GM19438 (cell line): ENCODE data around the gene NUDT6.
"Not testable (repeated sequence)": the region's sequence is repeated elsewhere in the genome, so short reads cannot be mapped to it uniquely, and the experiment has no call there.

Source experiments
- ATAC-seq: cut with Tn5 transposase; IDR thresholded peaks from one replicate; pipeline ENCODE4 v1.9.1; 2021; ENCODE audit warnings: low read depth; ENCODE audit not compliant: unreplicated experiment

NUDT6 gene, protein sequence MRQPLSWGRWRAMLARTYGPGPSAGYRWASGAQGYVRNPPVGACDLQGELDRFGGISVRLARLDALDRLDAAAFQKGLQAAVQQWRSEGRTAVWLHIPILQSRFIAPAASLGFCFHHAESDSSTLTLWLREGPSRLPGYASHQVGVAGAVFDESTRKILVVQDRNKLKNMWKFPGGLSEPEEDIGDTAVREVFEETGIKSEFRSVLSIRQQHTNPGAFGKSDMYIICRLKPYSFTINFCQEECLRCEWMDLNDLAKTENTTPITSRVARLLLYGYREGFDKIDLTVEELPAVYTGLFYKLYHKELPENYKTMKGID

DNA sequence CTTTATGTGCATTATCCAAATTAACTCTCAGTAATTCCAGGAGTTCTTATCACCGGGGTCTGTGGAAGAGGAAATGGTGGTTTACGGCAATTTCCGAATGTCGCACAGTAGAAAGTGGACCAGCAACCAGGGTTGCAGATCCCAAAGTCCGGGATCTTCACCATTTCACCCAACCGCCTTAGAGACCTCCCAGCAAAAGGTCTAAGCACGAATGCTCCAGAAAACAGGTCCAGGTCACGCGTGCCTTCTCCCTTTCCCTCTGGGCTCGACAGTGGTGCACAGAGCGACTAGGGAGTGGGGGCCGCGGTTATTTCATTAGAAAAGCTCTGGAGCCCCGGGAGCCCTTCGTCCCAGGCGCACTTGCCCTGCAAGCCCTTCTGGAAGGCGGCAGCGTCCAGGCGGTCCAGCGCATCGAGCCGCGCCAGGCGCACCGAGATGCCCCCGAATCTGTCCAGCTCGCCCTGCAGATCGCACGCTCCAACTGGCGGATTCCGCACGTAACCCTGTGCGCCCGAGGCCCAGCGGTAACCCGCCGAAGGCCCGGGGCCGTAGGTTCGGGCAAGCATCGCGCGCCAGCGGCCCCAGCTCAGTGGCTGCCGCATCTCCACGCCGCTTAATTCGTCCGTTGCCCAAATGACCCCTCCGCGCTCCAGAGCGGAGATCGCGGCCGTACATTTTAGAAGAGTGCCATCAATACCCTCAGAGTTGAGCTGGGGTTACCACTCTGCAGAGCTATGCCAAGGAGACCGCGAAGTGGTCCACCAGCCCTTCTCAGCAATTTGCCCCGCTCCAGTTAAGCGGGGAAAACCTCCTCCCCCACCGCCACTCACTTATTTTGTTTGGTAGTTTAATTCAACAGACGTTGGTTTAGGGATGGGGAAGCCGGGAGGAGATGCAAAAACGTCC is at the start of gene NUDT6:
Gene NUDT6 (minus strand): TSS at position 627 of the 906 bp plus-strand sequence. CDS start 25 bp downstream, at position 602.
- peak; percentile 71 for ATAC-seq

DNA sequence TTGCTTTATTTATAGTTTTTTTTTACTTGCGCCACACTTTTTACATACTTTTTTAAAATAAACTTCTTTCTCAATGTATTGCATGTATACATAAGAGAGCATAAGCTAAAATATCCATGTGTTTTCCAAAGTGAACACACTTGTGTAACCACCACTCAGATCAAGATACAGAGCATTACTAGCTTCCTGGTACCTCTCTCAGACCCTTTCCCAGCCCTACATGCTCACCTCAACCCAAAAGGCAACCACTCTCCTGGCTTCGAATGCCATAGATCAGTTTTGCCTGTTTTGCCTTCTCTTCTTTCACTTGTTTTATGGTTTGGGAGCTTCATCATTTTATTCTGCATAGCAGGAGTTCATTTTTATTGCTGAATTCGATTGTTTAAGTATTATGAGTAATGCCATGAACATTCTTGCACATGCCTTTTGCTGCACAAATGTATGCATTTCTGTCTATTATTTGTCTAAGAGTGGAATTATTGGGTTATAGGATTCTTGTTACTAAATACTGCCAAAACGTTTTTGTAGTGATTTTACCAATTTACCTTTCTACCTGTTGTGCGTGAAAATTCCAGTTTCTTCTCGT is 45.9 kb upstream of the NUDT6 start:
- no peak for ATAC-seq

DNA sequence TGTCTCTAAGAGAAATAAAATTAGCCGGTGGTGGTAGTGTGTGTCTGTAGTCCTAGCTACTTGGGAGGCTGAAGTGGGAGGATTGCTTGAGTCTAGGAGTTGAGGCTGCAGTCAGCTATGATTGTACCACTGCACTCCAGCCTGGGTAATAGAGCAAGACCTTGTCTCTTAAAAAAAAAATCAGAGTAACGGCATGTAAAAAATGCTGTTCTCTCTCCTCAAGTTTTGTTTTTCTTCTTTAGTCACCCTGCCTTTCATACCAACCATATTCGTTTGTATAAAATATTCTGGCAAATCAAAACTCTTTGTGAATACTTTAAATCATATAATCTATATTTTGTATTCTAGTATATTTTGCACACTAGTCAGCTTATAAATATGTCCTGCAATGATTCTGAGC is 44.8 kb upstream of the NUDT6 start:
- no peak for ATAC-seq

DNA sequence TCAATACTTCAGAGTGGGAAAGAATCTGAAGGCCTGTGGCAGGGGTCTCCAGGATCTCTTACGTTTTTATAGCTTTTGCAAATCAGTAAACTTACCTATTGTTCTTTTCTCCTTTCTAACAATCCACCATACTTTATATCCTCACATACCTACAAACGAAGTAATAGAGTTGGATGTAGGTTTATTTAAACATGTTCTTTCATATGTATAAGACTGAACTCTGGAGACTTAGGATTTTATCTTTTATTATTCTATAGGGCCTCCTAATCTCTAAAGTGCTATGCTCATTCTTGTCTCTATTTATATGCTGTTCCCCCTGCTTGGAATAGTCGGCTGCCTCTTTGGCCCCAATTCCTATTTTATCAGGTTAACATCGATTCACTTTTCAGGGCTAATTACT is 43.8 kb upstream of the NUDT6 start:
- ATAC-seq, result no peak

DNA sequence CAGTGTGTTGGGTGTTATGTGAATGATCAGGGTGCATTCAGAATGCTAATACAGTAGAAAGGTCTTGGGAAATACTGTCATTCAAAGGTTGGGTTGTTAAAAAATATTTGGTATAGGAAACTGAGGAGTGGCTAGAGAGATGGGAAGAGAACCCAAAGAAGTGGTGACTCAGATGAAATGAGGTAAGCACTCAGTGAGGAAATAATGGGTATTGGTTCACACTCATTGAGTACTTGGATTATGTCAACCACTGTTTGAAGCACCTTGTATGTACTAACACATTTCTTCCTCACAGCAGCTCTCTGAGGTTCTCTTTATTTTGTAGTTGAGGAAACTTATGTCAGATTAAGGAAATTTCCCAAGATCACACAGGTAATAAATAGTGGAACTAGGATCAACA is 40.8 kb upstream of the NUDT6 start:
- ATAC-seq, result no peak

DNA sequence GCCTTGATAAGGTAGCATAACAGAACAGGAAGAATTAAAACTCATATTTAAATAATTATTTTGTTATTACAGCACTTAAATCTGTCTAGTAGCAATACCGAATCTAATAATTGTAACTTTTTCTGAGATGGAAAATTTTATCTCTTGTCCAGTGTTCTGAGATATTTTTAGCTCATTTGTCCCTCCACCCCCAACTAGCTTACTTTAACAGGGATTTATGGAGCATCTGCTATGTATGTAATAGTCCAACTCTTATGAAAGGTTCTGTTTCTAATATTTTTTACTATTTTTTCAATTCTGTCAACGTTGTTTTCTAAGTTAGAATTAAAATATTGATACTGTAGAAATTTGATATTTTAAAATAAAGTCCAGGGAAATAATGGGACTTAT is 38.2 kb upstream of the NUDT6 start:
- ATAC-seq, result no peak

DNA sequence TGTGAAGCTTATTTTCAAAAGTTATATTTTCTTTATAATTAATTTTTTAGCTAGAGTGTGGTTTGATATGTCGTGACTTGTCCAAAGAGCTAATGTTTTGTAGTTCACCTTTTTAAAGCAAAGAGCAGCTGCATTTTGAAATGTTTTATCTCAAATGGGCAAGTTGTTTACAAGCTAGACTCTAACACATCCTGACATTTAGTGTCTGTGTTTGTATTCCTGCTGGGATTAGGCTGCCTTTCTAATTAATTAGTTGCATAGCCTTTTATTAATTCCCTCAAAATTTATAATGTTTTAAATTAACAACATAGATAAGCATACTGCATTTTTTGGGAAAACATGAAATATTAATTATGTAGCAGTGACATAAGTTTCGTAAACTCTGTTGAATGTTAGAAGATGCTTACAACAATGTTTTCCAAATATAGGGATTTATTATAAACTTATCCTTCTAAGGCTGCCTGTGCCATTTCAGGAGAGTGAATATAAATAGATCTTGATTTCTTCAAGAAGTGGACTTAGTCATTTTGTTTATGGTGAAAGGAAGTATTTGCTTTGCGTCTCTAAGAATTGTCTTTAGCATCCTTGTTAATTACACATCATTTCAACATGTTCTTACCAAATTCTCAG is 37.7 kb upstream of the NUDT6 start:
- no peak for ATAC-seq

DNA sequence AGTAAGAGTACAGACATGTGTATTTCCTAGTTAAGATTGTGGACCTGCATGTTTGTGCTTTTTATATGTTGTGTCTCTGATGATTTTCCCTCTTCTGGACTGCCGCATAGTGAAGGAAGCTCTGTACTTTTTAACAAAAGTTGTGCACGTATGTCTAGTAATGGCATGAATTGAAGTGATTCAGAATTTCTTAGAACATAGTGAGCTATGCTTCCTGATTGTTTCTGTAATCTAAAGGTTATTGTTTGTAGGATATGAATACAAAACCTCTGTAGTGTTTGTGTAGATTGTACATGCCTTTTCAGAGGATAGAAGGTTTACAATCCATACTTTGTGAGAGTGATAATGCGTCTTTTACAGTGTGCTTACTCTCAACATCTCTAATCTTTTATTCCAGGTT is 37.0 kb upstream of the NUDT6 start:
- ATAC-seq, result no peak

DNA sequence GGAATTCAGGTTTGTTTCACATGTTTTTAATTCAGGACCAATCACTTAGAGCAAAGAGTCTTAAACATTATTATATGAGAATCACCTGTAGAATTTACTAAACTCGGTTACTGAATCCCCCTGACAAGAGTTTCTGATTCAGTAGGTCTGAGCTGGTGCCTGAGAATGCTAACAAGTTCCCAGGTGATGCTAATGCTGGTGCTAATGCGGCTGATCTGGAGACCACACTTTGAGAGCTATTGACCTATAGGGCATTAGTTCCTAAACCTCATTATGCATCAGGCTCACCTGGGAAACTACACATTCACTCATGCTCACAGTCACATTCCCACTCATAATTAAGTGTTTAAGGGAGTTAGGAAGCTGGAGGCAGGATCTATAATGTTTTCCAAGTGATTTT is 36.1 kb upstream of the NUDT6 start:
- no peak for ATAC-seq

DNA sequence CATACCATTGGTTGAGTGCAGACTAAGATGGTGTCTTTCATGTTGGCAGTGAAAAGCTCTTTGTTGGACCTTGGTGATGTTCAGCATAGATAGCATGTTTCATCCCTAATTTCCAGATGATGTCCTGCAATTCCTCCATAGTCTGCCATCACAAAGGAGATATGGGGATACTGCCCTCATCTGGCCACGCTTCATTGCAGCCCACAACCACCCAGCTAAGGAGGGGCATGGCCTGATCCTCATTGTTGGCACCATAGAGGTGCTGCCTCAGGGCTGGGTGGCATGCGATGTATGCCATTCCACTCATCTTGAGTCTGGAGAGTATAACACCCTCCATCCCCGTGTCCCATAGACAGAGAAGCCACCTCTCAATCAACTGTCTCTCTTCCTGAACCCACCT is 31.5 kb upstream of the NUDT6 start:
- ATAC-seq, result no peak

DNA sequence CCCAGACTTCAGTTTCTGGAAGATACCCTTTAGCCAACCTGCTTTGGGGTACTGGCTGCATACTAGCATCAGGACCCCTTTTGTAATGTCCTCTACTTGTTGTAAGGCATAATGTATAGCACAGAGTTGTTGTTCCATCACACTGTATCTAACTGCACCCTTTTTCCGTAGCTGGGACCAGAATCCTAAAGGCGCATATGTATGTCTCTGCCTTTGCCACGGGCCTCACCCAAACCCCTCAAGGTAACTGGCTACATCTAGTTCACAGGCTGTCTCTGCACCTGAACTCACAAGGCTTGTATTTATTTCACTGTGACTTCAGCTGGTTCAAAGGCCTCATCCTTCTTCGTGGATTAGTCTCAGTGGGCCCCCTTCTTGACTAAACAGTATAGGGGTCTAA is 29.6 kb upstream of the NUDT6 start:
- no peak for ATAC-seq

DNA sequence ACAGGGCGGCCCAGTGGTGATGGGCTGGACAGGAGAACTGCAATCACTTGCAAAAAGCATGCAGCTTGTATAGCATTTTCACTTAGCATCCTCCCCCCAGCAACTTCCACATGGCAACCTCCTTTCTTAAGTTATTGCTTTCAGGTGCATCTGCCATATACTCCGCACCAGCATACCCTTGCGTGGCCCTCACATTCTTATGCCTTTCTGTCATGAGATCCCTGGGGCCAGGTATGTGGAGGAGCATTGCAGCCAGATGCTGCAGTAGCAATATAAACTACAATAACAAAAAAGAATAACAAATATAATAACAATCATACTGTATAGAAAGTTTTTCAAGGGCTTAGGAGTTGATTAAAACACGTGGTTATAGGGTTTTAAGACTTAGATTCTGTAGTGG is 26.3 kb upstream of the NUDT6 start:
- no peak for ATAC-seq

DNA sequence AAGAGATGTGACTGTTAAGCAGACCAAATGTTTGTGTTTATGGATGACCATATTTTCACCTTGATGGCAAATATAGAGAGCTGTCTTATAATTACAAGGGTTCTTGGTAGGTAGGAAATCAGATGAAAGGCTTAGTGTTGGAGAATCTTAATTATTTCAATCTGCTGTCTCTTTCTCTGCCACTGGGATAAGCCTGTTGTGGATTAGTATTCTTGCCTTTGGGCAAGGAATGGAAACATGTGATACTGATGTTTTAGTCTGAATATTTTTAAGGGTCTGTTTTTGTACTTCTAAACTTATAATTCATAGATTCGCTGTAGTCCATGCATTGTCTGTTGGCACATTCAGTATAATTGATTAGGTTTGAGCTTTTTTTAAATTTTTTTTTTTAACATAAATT is 23.7 kb upstream of the NUDT6 start:
- ATAC-seq, result no peak

DNA sequence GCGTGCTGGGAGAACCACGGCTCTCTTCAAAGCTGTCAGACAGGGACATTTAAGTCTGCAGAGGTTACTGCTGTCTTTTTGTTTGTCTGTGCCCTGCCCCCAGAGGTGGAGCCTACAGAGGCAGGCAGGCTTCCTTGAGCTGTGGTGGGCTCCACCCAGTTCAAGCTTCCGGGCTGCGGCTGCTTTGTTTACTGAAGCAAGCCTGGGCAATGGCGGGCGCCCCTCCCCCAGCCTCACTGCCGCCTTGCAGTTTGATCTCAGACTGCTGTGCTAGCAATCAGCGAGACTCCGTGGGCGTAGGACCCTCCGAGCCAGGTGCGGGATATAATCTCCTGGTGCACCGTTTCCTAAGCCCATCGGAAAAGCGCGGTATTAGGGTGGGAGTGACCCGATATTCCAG is 22.7 kb upstream of the NUDT6 start:
- ATAC-seq, result not testable (repeated sequence)

DNA sequence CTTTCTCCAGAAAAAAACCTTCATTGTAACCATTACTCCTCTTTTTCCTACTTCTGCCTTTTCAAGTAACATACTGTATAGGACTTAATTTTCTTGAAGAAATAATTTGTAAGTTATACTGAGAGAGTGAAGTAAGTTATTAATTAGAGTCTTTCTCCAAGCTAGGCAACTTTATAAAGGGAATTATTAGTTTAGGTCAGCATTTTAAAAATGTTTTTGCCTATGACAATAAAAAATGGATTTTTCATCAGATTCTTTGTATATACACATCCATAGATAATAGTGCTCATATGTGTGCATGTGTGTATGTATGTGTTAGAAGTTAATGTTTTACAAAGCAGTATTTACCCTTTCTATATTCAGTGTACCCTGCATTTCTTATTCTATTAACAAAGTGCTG is 10.4 kb upstream of the NUDT6 start:
- no peak for ATAC-seq

DNA sequence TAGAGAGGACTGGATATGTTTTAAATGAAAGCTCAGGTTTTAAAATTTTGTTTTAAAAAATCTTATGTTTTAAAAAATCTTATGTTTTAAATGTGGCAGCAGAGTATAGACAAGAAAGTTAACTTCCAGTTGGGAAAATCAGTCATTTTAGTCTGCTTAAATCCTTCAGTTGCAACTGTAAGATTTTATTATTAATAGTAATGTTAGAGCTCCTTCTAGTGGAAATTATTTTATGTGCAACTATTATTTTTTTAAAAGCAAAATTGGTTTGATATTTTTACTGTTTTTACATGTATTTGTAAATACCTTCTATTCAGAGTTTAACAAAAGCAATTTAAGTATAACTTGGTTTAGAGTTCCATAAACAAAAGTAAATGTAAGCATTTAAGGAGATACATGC is 8.5 kb upstream of the NUDT6 start:
- ATAC-seq, result no peak

DNA sequence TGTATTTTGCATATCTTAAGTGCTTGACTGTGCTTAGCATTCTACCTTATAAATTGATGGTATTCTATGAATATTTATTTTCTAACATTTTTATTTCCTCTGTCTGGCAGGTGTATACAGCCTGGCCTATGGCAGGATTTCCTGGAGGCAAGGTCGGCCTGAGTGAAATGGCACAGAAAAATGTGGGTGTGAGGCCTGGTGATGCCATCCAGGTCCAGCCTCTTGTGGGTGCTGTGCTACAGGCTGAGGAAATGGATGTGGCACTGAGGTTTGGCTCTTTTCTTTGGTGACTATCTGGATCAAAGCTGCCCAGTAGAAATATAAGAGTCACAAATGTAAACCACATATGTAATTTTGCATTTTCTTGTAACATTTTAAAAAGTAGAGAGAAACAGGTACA is 6.5 kb upstream of the NUDT6 start:
- no peak for ATAC-seq

DNA sequence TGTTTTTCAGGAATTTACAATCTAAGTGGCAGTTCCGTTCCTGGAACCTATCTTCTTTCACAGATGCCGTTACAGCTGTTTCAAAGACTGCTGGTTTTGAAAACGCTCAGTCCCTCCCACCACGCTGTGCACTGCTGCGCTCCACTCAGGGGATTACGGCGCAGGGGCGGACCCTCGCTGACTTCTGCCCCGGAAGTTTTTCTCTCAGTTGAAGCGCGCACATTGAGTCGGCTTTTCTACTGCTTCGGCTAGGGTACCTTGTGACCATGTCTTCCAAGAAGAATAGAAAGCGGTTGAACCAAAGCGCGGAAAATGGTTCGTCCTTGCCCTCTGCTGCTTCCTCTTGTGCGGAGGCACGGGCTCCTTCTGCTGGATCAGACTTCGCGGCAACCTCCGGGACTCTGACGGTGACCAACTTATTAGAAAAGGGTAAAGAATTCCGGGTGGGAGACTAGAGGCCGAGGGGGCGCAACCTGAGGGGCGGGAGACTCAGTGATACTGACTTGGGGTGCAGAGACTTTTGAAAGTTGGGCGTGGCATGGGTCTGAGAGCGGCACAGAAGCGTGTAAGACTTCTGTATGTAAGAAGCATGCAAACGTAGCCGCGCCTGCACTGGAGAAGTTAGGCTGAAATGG is 597 bp upstream of the NUDT6 start:
- ATAC-seq, result peak; percentile 95

DNA sequence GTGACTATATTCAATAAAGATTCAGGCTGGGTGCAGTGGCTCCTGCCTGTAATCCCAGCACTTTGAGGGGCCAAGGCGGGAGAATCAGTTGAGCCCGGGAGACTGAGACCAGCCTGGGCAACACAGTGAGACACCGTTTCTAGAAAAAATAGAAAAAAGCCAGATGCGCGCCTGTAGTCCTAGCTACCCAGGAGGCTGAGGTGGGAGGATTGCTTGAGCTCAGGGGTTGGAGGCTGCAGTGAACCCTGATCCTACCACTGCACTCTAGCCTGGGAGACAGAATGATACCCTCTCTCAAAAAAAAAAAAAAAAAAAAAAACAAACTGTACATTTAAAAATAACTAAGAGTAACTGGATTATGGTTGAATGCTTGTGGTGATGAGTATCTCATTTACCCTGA is 1.1 kb downstream of the NUDT6 start:
- no peak for ATAC-seq

DNA sequence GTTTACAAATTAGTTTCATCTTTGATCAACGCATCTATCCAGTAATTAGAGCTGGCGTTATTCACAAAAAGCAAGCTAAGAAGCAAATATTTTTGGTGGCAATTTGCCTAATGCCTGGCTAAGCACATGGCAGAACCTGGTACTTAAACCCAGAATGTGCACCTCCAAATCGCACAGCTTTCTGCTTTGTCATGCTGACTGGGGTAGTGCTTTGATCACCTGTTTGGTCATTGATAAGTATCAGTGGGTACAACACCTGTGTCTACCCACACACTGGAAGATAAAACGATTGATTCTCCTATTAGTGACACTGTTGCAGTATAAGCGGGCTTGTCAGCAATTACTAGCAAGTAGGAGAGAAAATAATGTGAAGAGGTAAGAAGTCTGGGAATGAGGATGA is 1.9 kb downstream of the NUDT6 start:
- ATAC-seq, result no peak

DNA sequence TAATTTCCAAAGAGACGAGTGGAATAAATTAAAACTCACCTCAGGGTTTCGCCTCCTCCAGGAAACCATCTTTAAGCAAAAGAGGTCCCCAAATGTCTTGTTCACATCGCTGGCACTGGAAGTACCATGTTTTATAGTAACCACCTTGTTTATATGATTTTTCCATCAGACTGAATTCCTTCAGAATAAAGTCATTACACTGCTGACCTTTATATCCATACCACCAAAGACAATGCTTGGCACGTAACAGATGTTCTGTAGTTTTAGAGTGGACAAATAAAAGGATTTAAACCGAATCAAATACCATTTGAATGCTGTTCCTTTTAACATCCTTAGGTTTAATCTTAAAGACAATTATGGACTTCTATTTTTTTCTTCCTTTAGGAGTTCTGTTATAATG is 4.7 kb downstream of the NUDT6 start:
- no peak for ATAC-seq
